ENCODE results near the gene FCN1. TPM values are rescaled to one million over a fixed set of nuclear protein-coding genes. Genes with fewer than 3 reads are reported as not detected.
"Not testable (repeated sequence)": the region's sequence is repeated elsewhere in the genome, so short reads cannot be mapped to it uniquely, and the experiment has no call there.

FCN1 gene
- total RNA-seq, 1 donor from 2014 or later: not detected

DNA sequence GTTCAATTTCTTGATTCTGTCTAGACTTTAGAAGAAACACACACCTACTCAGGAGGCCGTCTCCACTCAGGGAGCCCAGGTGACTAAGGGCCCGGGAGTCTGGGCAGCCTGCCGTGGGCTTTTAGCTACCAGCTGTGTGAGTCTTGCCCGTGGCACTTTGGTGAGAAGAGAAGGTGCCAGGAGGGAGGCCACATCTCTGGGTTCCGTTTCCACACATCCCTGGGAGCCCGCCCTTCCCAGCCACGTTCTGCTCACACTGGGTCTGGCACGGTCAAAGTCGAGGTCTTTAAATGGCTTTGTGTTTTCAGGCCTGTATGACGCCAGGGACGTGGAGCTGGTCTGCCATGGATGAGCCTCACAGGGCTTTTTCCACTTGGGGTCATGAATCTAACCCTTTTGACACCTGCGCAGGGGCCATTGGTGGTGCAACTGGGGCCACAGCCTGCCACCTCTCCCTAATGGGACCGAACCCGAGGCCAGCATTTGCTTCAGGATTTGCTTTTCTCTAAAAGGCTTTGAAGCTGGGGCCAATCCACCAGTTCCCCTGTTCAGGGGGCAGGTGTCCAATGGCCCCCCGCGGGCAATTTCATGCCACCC lies 54.3 kb downstream of the FCN1 start:
- Mint-ChIP-seq H3K9me3 (no peaks in the 10 kb centered on the region), H3K27ac (no peak overlapping the region), H3K4me3 (no peak overlapping the region), H3K36me3 (no peaks in the 10 kb centered on the region), H3K27me3 (peaks cover 3% of the 10 kb centered on the region), H3K4me1 (ENCODE audit: unreplicated experiment) (no peaks in the 10 kb centered on the region)
- peak; percentile 62 for DNase-seq (ENCODE audit: extremely low spot score, unreplicated experiment)
- TF ChIP-seq, protein P1, sequence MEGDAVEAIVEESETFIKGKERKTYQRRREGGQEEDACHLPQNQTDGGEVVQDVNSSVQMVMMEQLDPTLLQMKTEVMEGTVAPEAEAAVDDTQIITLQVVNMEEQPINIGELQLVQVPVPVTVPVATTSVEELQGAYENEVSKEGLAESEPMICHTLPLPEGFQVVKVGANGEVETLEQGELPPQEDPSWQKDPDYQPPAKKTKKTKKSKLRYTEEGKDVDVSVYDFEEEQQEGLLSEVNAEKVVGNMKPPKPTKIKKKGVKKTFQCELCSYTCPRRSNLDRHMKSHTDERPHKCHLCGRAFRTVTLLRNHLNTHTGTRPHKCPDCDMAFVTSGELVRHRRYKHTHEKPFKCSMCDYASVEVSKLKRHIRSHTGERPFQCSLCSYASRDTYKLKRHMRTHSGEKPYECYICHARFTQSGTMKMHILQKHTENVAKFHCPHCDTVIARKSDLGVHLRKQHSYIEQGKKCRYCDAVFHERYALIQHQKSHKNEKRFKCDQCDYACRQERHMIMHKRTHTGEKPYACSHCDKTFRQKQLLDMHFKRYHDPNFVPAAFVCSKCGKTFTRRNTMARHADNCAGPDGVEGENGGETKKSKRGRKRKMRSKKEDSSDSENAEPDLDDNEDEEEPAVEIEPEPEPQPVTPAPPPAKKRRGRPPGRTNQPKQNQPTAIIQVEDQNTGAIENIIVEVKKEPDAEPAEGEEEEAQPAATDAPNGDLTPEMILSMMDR (conservative IDR thresholded peaks at IDR 0.05): no peak

DNA sequence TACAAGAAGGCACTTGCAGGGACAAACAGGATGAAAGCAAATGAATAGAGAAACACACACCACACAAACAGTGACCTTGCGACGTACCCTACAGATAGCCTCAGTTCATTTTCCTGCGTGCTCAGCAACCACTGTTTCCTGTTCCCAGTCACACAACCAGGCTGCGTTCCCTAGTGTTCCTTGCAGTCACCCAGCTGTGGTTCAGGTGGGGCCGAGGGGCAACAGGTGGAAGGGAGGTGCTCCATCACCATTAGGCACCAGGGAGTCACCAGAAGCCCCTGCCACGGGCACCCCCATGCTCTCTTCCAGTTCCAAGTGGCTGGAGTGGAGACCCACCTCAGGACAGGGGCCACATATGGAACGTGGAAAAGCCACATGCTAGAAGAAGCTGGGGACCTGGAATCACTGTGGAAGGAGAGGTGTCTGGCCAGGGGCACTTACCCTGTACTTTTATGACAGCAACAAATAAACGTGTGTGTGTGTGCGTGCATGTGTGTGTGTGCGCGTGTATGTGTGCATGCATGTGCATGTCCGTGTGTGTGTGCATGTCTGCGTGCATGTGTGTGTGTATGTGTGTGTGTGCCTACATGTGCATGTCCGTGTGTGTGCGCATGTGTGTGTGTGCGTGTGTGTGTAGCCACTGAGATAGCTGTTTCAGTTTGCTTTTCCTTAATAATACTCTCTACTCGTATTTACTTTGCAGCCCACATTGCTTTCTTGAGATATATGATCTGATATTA lies 55.9 kb downstream of the FCN1 start:
- Mint-ChIP-seq H3K4me3 (no peak overlapping the region), H3K36me3 (no peaks in the 10 kb centered on the region), H3K27ac (no peak overlapping the region), H3K27me3 (peaks cover 6% of the 10 kb centered on the region), H3K9me3 (no peaks in the 10 kb centered on the region), H3K4me1 (ENCODE audit: unreplicated experiment) (no peaks in the 10 kb centered on the region)
- TF ChIP-seq, protein P1 (conservative IDR thresholded peaks at IDR 0.05): no peak
- DNase-seq (ENCODE audit: extremely low spot score, unreplicated experiment): peak; percentile 39

DNA sequence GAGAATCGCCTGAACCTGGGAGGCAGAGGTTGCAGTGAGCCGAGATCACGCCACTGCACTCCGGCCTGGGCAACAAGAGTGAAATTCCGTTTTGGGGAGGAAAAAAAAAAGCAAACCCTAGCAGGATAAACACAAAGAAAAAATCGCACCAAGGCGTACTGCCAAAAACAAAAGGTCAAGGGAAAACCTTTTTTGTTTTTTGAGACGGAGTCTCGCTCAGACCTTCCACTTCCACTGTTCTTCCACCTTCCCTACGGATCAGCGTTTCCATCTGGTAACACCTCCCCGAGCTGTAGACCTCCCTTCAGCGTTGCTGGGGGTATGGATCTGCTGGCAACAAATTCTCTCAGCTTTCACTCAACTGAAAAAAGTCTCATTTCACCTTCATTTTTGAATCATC lies 57.2 kb downstream of the FCN1 start:
- TF ChIP-seq, protein P1 (conservative IDR thresholded peaks at IDR 0.05): no peak
- H3K4me1 Mint-ChIP-seq (ENCODE audit: unreplicated experiment): no peaks in the 10 kb centered on the region
- H3K4me3 Mint-ChIP-seq: no peak overlapping the region
- DNase-seq (ENCODE audit: extremely low spot score, unreplicated experiment): peak; percentile 27
- no peaks in the 10 kb centered on the region for H3K36me3 Mint-ChIP-seq
- no peaks in the 10 kb centered on the region for H3K9me3 Mint-ChIP-seq
- no peak overlapping the region for H3K27ac Mint-ChIP-seq
- H3K27me3 Mint-ChIP-seq: peaks cover 6% of the 10 kb centered on the region

DNA sequence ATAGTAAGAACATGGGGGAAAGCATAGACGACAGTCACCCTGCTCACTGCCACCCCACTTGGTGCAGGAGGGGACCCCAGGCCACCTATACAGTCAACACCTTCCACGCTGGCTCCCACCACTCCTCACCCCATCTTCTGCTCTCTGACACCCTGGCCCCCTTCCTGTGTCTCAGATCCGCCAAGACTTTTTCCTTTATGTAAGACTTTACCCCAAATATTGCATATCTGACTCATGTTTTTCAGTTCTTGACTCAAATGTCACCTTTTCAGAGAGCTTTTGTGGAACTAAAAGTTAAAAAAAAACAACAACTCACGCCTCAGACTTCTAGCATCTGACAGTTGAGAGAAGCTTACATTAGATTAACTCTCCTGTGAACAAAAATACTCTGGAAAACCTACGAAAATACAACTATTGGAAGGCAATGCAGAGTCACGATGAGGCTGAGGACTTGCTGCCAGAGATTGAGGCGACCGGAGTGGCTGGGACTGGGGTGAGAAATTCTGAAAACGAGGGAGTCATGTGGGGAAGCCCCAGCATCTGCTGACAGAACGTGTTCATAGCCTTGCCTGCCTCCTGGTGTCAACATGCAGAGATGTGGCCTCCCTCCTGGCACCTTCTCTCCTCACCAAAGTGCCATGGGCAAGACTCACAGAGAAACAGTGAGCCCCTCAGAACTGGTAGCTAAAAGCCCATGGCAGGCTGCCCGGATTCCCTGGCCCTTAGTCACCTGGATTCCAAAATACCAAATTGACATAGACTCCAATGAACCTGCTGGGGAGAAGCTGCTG lies 59.5 kb downstream of the FCN1 start:
- H3K4me1 Mint-ChIP-seq (ENCODE audit: unreplicated experiment): no peaks in the 10 kb centered on the region
- no peak overlapping the region for H3K4me3 Mint-ChIP-seq
- TF ChIP-seq, protein P1 (conservative IDR thresholded peaks at IDR 0.05): no peak
- peaks cover 6% of the 10 kb centered on the region for H3K27me3 Mint-ChIP-seq
- peak; percentile 58 for DNase-seq (ENCODE audit: extremely low spot score, unreplicated experiment)
- no peaks in the 10 kb centered on the region for H3K36me3 Mint-ChIP-seq
- no peaks in the 10 kb centered on the region for H3K9me3 Mint-ChIP-seq
- H3K27ac Mint-ChIP-seq: no peak overlapping the region

DNA sequence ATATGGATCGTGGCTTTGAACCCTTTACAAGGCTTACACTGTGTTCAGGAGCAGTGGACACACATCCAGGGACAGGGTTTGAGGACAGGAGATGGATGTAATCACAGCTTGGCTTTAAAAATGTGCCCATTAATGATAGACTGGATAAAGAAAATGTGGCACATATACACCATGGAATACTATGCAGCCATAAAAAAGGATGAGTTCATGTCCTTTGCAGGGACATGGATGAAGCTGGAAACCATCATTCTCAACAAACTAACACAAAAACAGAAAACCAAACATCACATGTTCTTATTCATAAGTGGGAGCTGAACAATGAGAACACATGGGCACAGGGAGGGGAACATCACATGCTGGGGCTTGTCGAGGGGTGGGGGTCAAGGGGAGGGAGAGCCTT lies 60.3 kb downstream of the FCN1 start:
- H3K27me3 Mint-ChIP-seq; H3K9me3 Mint-ChIP-seq; H3K27ac Mint-ChIP-seq; H3K4me3 Mint-ChIP-seq; H3K4me1 Mint-ChIP-seq (ENCODE audit: unreplicated experiment); DNase-seq (ENCODE audit: extremely low spot score, unreplicated experiment); H3K36me3 Mint-ChIP-seq: not testable (repeated sequence)

DNA sequence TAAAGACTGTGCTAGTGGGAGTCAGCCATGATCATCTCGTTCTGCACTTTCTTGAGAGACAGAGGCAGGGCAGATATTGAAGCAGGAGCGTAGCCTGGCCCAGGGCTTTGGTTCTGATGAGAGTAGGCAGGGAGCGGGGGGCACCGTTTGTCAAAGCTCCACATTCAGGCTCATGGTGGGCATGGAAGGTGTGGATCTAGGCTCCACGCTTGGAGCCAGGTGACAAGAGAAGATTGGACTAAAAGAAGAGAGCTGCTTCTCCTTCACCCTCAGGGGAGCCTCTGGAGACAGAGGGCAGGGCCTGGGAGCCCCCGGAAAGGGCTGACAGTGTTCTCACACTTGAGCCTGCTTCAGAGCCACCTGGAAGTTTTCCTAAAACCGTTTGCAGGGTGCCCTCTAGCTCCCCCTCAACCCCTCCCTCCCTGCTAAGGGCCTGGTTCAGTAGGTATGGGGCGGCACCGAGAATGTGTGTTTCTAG lies 61.8 kb downstream of the FCN1 start:
- no peaks in the 10 kb centered on the region for H3K4me1 Mint-ChIP-seq (ENCODE audit: unreplicated experiment)
- no peaks in the 10 kb centered on the region for H3K9me3 Mint-ChIP-seq
- TF ChIP-seq, protein P1 (conservative IDR thresholded peaks at IDR 0.05): no peak
- no peak overlapping the region for H3K4me3 Mint-ChIP-seq
- peaks cover 3% of the 10 kb centered on the region for H3K27me3 Mint-ChIP-seq
- DNase-seq (ENCODE audit: extremely low spot score, unreplicated experiment): peak; percentile 45
- H3K36me3 Mint-ChIP-seq: no peaks in the 10 kb centered on the region
- no peak overlapping the region for H3K27ac Mint-ChIP-seq
